B cell (primary cell): Measurements from ENCODE around the gene C11orf16. TPM values are rescaled to one million over a fixed set of nuclear protein-coding genes. Genes with fewer than 3 reads are reported as not detected.
A peak's percentile ranks its signal among the peaks of the same experiment; 100 is the strongest.

Experiments
- ATAC-seq: fragments of 200-7000 bp; cut with Tn5 transposase; one replicate; pipeline ENCODE4 v1.10.0; 2021; ENCODE audit warnings: low read depth, mild to moderate bottlenecking, moderate number of reproducible peaks, moderate library complexity
- CTCF ChIA-PET: fragments of 350-600 bp; sonication (Branson Sonifier 250); formaldehyde crosslinking; loops from one replicate; lab custom pipeline; 2021; ENCODE audit warnings: antibody characterized with exemption, inconsistent platforms; lab: Charles Lee
- POLR2A ChIA-PET: fragments of 350-600 bp; sonication (Branson Sonifier 250); formaldehyde crosslinking; loops from one replicate; lab custom pipeline; 2021; ENCODE audit warnings: antibody characterized with exemption; lab: Charles Lee
- DNase-seq: peaks from one replicate; pipeline ENCODE4 v3.0.0; 2013
- H2AFZ ChIP-seq: 2 replicates; pipeline ENCODE4 v1.6.1; 2012; ENCODE audit warnings: mild to moderate bottlenecking, low read depth, low read length; ENCODE audit not compliant: insufficient read depth, poor library complexity, severe bottlenecking
- H3K27ac ChIP-seq, 2 donors: 1 replicate in 1 of 2; 2 replicates in 1 of 2; pipeline ENCODE4 v1.5.1; 2012 to 2013; ENCODE audit warnings: low read length in 2 of 2, mild to moderate bottlenecking in 2 of 2, moderate library complexity in 1 of 2
- H3K27me3 ChIP-seq, 4 experiments: fragments of 200-600 bp in 1 of 4; sonication (generic) in 1 of 4; replicated peaks in 1 of 4; 1 replicate in 2 of 4; 2 replicates in 2 of 4; pipeline versions ENCODE4 v1.6.1 to v1.7.0; 2013 to 2016; ENCODE audit warnings: low read length in 3 of 4, mild to moderate bottlenecking in 2 of 4, mixed read lengths in 1 of 4, moderate library complexity in 1 of 4; ENCODE audit not compliant: insufficient read depth in 4 of 4, control insufficient read depth in 3 of 4; ENCODE audit errors: control extremely low read depth in 1 of 4
- H3K36me3 ChIP-seq, 2 experiments: replicated peaks in 1 of 2; 1 replicate in 1 of 2; 2 replicates in 1 of 2; pipeline versions ENCODE4 v1.6.1 to v1.7.1; 2013; ENCODE audit warnings: low read length in 1 of 2; ENCODE audit not compliant: insufficient read depth in 2 of 2, control insufficient read depth in 1 of 2; ENCODE audit errors: control extremely low read depth in 1 of 2, extremely low read depth in 1 of 2
- H3K4me1 ChIP-seq, 2 donors: fragments of 200-600 bp in 1 of 2; sonication (generic) in 1 of 2; 1 replicate in 1 of 2; 2 replicates in 1 of 2; pipeline versions ENCODE4 v1.5.1 to v1.6.1; 2013 to 2017; ENCODE audit warnings: low read length in 2 of 2; ENCODE audit not compliant: control insufficient read depth in 2 of 2, insufficient read depth in 2 of 2
- H3K4me2 ChIP-seq: replicated peaks from 2 replicates; pipeline ENCODE3; 2012; ENCODE audit warnings: mild to moderate bottlenecking, low read depth, low read length; ENCODE audit not compliant: poor library complexity, severe bottlenecking
- H3K4me3 ChIP-seq, 5 experiments: fragments of 200-600 bp in 1 of 5; sonication (generic) in 1 of 5; 1 replicate in 3 of 5; 2 replicates in 2 of 5; pipeline versions ENCODE4 v1.5.1 to v1.7.0; 2011 to 2016; ENCODE audit warnings: low read length in 4 of 5, mild to moderate bottlenecking in 4 of 5, low read depth in 2 of 5, control low read depth in 1 of 5, moderate library complexity in 1 of 5; ENCODE audit not compliant: insufficient read depth in 1 of 5; ENCODE audit errors: control extremely low read depth in 1 of 5, extremely low read depth in 1 of 5
- H3K79me2 ChIP-seq: fragments of 200-600 bp; sonication (generic); one replicate; pipeline ENCODE4 v1.6.0; 2016; ENCODE audit warnings: low read length; ENCODE audit not compliant: control insufficient read depth, insufficient read depth
- H3K9ac ChIP-seq: fragments of 200-600 bp; sonication (generic); 2 replicates; pipeline ENCODE4 v1.6.1; 2017; ENCODE audit warnings: mild to moderate bottlenecking, low read length, moderate library complexity
- H3K9me3 ChIP-seq, 3 donors: one replicate each; pipeline versions ENCODE4 v1.6.1 to v1.7.1; 2013; ENCODE audit warnings: low read length in 2 of 3; ENCODE audit not compliant: control insufficient read depth in 2 of 3, insufficient read depth in 1 of 3; ENCODE audit errors: control extremely low read depth in 1 of 3
- H4K20me1 ChIP-seq: 2 replicates; pipeline ENCODE4 v1.6.0; 2012; ENCODE audit warnings: mild to moderate bottlenecking, low read length; ENCODE audit not compliant: insufficient read depth, control insufficient read depth, poor library complexity, severe bottlenecking
- H3K27ac Mint-ChIP-seq: one replicate; pipeline ENCODE4 v1.8.0; 2021; ENCODE audit warnings: mixed read lengths
- H3K27me3 Mint-ChIP-seq: one replicate; pipeline ENCODE4 v1.8.0; 2021; ENCODE audit warnings: mixed read lengths
- H3K4me1 Mint-ChIP-seq: one replicate; pipeline ENCODE4 v1.8.0; 2021; ENCODE audit warnings: mixed read lengths
- H3K4me3 Mint-ChIP-seq: one replicate; pipeline ENCODE4 v1.8.0; 2021; ENCODE audit warnings: mixed read lengths
- H3K9me3 Mint-ChIP-seq: one replicate; pipeline ENCODE4 v1.8.0; 2022; ENCODE audit warnings: mixed read lengths; ENCODE audit not compliant: insufficient read depth
- EZH2 ChIP-seq: IDR thresholded peaks from 2 replicates; pipeline ENCODE4 v1.6.1; 2012; ENCODE audit warnings: borderline replicate concordance, low read depth, mild to moderate bottlenecking, moderate library complexity, low read length; ENCODE audit not compliant: insufficient read depth, poor library complexity, severe bottlenecking
- WGBS: methylation state at CpG from one replicate; pipeline ENCODE4 v1.1.5; 2013; ENCODE audit warnings: missing lambda C conversion rate; ENCODE audit not compliant: insufficient coverage; 5-methylcytosine and 5-hydroxymethylcytosine counted together
- intact Hi-C: fragments of 100-400 bp; cut with micrococcal nuclease; formaldehyde crosslinking; loops from one replicate; pipeline ENCODE4 v1.10.0; 2022
- polyA plus RNA-seq: library from polyadenylated mRNA; depleted of rRNA; stranded (reverse); fragments of >200 nt; gene quantifications from 2 replicates; pipeline ENCODE4 v1.2.3, GENCODE V29; 2012
- total RNA-seq, 2 donors: library from RNA; stranded (reverse); fragments of 120-200 nt in 1 of 2; gene quantifications; 1 replicate in 1 of 2; 2 replicates in 1 of 2; pipeline versions ENCODE4 v1.2.3 to v1.2.4, GENCODE V29; 2013 to 2022
- TF ChIP-seq, protein P1 (sequence below): fragments of 200-600 bp; IDR thresholded peaks from one replicate; pipeline ENCODE4 v1.8.0; 2022; ENCODE audit warnings: antibody characterized with exemption, mild to moderate bottlenecking

Gene C11orf16
- total and polyA plus RNA-seq, 2 donors (not counting 1 experiment from before 2014, with no cell fraction given), result not detected

DNA sequence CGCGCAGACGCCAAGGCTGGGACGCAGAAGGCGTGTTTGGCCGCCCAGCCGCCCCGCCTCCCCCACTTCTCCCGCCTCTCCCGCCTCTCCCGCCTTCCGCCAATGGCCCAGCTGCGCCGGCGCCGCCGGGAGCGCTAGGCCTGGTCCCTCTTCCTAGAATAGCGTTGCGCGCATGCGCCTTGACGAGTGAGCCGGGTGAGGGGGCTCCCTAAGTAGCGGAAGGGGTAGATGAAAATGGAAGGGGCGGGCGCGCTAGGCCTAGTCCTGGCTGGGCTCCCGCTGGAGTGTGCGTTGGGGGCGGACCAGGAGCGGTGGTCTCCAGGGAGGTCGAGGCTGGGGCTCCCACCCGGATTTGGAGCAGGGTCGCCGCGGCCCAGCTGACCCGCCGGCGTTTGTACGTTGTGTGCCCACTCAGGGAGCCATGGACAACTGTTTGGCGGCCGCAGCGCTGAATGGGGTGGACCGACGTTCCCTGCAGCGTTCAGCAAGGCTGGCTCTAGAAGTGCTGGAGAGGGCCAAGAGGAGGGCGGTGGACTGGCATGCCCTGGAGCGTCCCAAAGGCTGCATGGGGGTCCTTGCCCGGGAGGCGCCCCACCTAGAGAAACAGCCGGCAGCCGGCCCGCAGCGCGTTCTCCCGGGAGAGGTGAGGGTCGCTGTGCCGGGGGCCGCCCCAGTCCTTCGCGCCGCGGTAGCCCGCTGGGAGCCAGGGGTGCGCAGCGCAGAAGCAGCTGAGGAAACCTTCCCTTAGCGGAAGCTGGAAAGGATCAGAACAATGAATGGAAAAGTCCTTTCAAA is 21.5 kb downstream of the C11orf16 start, which contains the start of gene AKIP1:
AKIP1 (plus strand) TSS at position 161 of the 795 bp plus-strand sequence; CDS start at position 422, 261 bp downstream.
- intact Hi-C loops, result loop anchor here (2.0 to 5.0 kb wide), 2 partner anchors 222 to 319 kb away; partner anchors contain the start of gene STK33
- no peaks in the 10 kb centered on the region for H3K9me3 Mint-ChIP-seq
- DNase-seq, result peak; percentile 81
- H2AFZ ChIP-seq, result peak within 1 kb of the TSS; percentile 92
- TF ChIP-seq EZH2, result no peak
- TF ChIP-seq, protein P1, sequence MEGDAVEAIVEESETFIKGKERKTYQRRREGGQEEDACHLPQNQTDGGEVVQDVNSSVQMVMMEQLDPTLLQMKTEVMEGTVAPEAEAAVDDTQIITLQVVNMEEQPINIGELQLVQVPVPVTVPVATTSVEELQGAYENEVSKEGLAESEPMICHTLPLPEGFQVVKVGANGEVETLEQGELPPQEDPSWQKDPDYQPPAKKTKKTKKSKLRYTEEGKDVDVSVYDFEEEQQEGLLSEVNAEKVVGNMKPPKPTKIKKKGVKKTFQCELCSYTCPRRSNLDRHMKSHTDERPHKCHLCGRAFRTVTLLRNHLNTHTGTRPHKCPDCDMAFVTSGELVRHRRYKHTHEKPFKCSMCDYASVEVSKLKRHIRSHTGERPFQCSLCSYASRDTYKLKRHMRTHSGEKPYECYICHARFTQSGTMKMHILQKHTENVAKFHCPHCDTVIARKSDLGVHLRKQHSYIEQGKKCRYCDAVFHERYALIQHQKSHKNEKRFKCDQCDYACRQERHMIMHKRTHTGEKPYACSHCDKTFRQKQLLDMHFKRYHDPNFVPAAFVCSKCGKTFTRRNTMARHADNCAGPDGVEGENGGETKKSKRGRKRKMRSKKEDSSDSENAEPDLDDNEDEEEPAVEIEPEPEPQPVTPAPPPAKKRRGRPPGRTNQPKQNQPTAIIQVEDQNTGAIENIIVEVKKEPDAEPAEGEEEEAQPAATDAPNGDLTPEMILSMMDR, result no peak
- H3K36me3 ChIP-seq, result no peaks in the 10 kb centered on the region
- H3K4me3 Mint-ChIP-seq, result peak within 1 kb of the TSS; percentile 96
- under 1% methylated on average over 64 of the region's 68 CpGs for whole genome bisulfite sequencing
- peak within 1 kb of the TSS; percentile 91 for H3K9ac ChIP-seq
- peak within 1 kb of the TSS; percentile 12 to 58 for H3K27ac ChIP-seq
- H3K4me1 ChIP-seq, result peaks cover 18 to 26% of the 10 kb centered on the region in 2 donors
- H3K4me3 ChIP-seq, result peak within 1 kb of the TSS; percentile 61 to 78 (median 69)
- no peaks in the 10 kb centered on the region for H3K79me2 ChIP-seq
- no peaks in the 10 kb centered on the region for H4K20me1 ChIP-seq
- no peaks in the 10 kb centered on the region for H3K9me3 ChIP-seq
- peak; percentile 77 for ATAC-seq
- H3K4me2 ChIP-seq, result peak within 1 kb of the TSS; percentile 90
- peaks cover 0 to 3% (median 0%) of the 10 kb centered on the region in 4 experiments for H3K27me3 ChIP-seq
- CTCF ChIA-PET, result interaction anchor here (1.0 to 5.4 kb wide), 4 partner anchors 49 to 595 kb away, joined by 3 to 44 read pairs (median 6); no protein-coding TSS in a partner anchor
- H3K27me3 Mint-ChIP-seq, result peaks cover 2% of the 10 kb centered on the region
- peak within 1 kb of the TSS; percentile 86 for H3K27ac Mint-ChIP-seq
- POLR2A ChIA-PET, result interaction anchor here (0.6 to 2.1 kb wide), 4 partner anchors 78 to 1548 kb away, joined by 3 to 9 read pairs (median 4); partner anchors contain the start of genes RPL27A and TRIM66
- H3K4me1 Mint-ChIP-seq, result peaks cover 46% of the 10 kb centered on the region
